ENCODE results near the gene CAMK1D.
"Not testable (repeated sequence)": the region's sequence is repeated elsewhere in the genome, so short reads cannot be mapped to it uniquely, and the experiment has no call there.

CAMK1D gene

DNA sequence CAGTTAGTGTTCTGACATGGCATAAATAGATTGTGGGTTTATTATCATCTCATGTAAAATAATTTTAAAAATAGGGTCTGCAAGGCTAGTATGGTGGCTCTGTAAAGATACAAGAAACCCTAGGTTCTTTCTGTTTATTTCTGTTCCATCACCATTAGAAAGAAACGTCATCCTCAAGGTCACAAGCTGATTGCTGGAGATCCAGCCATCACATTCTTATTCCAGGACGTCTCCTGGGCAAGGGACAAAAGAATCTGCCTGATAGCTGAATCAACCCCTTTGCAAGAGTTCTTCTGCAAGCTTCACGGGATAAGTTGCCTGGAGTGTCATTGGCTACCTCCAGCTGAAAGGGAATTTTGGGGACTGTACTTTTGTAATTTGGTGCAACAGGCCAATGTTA is 184.4 kb downstream of the CAMK1D start:
- DNase-seq, result no peak

DNA sequence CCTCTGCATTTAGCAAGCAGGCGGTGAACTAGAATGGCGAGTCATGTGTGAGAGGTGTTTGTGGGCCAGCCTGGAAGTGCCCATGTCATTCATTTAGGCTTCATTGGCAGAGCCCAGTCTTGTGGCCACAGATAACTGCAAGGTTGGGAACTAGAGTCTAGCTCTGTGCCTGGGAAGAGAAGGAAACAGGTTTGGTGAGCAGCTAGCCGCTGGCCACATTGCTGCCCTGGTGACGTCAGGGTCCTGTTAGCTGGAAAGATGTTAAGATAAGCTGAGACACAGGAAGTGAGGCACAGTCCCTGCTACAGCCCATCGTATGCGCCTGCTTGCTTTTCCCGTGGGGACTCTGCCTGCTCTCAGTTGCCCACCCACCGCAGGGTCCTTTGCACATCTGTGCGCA is 185.5 kb downstream of the CAMK1D start:
- DNase-seq, result no peak

DNA sequence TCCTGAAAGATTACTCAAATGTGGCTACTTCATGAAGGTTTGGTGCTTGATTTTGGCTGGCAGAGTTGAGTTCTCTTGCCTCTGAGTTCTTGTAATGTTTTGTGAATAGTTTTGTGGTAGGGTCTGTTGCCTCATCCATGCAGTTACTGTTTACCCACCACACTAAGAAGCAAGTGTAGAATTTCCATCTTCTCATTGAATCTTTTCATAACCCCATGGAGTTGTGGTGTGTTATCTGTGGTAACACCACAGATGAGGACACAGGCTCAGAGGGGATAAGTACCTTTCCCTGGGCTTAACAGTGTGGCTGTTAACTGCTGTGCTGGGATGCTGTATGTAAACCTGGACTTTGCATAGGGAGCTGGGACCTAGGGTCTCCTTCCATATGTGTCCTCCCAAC is 186.3 kb downstream of the CAMK1D start:
- DNase-seq, result no peak

DNA sequence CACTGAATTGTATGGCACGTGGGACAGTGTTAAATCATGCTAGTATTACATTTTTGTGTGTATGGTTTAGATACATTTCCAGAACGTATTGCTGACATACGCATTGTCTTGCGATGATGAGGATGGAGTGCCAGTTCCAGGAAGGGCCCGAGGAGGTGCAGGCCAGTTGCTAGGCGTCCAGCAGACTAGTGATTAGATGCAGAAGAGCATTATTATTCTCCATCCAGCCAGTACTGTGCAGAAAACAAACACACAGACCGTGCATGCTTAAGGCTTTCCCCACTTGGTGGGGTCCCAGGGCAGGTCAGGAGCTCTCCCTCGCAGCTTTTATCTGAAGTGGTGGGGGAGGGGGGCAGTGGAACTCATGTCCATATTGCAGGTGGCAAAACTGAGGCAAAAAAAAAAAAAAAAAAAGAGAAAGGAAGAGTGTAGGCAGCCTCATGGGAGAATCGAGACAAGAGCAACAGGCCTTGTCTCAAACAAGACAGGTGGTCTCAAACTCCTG is 189.2 kb downstream of the CAMK1D start:
- no peak for DNase-seq

DNA sequence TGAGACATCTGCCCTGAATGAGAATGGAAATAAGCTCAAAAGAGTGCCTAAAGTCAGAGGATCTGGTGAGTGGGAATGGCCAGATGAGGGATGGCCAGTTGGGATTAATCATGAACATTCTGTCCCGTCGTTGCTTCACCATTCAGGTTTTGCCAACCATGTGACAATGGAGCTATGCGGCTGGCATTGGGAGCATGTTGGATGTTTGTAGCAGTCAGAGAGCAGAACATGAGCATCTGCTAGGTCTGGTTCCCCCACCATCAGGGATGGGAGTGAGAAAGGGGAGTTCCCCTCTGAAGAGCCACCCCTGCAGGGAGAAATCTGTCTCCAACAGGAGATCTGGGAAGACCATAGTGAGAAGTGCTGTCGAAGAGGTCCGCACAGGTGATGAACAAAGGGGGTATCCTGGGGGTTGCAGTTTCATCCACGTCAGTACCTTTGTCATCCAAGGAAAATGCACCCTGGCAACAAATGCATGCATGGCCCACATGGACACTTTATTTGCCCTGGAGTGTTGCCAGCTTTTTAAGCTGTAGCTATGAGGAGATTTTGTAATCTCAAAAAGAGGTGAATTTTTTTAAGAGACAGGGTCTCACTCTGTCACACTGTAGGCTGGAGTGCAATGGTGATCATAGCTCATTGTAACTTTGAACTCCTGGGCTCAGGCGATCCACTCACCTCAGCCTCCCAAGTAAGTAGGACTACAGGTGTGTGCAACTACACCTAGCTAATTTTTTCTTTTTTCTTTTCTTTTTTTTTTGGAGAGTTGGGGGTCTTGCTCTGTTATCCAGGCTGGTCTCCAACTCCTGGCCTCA is 190.2 kb downstream of the CAMK1D start:
- no peak for DNase-seq

DNA sequence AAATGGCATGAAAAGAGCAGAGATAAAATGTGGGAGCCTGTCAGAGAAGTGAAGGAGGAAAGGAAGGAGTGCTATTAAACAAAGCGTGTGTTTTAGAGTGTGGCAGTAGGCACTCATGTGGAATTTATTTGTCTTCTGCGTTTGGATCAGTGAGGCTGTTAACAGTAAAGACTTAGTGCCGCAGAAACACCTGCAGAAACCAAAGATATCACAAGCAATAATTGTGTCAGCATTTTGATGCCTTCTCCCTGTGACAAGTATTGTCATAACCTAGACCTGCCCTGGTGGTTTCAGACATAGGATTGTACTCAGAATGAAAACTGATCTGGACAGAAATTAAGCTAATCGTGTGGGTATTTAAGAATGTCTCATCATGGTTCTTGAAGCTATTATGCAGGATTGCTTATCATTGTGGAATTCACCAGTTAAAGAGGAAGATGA is 191.0 kb downstream of the CAMK1D start:
- DNase-seq, result no peak

DNA sequence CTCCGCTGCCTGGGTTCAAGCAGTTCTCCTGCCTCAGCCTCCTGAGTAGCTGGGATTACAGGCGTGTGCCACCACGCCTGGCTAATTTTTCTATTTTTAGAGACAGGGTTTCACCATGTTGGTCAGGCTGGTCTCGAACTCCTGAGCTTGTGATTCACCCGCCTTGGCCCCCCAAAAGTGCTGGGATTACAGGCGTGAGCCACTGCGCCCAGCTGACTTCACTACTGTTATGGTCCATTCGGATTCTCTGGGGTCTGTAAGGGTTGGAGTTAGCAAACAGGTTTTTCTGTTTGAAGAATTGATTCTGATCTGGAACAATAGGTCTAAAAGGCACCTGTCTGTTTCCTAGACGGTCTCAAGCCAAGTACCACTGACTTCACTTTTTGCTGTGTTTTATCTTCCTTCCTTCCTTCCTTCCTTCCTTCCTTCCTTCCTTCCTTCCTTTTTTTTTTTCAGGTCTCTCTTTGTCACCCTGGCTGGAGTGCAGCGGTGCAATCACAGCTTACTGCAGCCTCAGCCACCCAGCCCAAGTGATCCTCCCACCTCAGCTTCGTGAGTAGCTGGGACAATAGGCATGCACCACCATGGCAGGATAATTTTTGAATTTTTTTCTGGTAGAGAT is 192.2 kb downstream of the CAMK1D start:
- DNase-seq, result no peak

DNA sequence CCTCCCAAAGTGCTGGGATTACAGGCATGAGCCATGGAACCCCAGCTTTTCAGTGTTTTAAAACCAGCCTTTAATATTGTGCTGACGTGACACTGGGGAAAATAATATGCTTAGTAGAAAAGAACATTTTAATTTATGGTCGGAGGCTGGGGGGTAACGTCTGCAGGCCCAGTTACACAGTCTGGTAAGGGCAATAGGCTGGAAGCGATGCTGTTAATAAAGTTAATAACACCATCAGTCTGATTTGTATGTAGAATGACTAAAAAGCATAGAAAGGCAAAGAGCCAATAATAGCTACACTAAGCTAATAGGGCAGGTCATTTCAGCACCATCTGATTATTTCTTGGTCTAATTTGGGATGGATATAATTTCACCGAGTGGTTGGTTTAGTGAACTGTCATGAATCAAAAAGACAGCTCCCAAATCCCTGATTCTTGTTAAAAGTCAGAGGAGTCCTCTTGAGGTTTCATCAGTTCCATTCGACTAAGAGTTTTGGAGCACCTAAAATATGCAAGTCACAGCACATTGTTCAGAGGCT is 192.9 kb downstream of the CAMK1D start:
- no peak for DNase-seq

DNA sequence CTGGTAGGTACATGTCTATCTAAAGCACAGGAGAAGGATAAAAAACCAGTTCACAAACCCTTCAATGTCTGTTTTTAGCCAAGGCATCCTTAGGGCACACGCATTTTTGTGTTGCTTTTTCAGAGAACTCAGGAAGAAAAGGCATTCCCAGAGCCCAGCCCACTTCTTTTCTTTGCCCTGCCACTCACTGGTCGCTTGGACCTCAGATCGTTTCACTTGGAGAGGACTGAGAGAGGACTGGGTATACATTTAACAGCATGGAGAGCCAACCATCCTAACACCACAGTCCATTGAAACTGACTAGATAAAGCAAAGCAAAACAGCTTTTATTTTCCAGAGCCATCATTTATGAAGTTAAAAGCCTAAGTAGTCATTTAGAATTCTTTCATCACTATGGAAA is 194.2 kb downstream of the CAMK1D start:
- no peak for DNase-seq

DNA sequence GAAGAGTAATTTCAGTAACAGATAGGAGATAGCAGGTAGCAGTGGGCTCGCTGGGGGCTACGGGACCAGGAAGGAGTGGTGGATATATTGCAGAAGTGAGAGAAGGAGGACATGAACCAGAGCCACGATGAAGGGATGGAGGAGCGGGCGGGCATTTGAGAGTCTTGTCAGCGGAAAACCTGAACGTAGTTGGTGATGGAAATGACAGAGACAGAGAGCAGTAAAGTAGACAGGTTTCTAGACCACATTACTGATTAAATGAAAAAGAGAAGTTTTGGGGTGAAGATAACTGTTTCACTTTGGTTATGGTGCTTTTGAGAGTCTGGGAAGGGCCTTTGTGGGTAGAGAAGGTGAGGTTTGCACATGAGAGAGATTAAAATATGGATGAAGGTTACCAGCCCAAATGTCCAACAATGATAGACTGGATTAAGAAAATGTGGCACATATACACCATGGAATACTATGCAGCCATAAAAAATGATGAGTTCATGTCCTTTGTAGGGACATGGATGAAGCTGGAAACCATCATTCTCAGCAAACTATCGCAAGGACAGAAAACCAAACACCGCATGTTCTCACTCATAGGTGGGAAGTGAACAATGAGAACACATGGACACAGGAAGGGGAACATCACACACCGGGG is 196.9 kb downstream of the CAMK1D start:
- DNase-seq, result not testable (repeated sequence)

DNA sequence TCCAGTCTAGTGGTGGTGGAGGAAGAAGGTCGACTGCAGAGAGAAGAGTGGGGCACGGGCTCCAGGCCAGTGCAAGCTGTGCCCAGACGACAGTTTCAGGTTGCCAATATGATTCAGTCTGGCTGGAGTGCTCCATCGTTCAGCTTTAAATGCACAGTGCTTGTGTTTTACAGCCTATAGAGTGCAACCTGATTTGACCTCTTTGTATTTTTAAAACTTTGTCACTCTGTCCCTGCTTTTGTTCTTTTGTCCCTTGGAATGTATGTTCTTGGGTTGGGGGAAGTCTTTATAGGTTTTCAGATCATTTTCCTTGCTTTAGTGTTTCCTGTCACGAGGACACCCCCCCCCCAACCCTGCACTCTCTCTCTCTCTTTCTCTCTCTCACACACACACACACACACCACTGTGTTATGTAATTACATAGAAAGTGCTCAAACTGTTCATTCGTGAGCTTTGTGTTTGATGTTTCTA is 198.0 kb downstream of the CAMK1D start:
- no peak for DNase-seq

DNA sequence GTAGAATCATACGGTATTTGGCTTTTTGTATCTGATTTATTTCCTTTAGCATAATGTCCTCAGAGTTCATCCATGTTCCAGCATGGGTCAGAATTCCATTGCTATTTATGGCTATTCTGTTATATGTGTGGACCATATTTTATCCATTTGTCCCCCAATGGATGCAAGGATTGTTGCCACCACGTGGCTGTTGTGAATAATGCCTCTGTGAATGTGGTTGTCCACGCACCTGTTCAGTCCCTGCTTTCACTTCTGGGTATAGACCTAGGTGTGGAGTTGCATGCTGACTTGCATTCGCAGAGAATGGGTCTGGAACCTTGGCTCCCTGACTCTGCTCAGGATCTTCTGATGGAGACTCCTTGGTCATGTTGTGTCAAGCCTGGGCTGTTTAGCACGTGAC is 199.9 kb downstream of the CAMK1D start:
- no peak for DNase-seq

DNA sequence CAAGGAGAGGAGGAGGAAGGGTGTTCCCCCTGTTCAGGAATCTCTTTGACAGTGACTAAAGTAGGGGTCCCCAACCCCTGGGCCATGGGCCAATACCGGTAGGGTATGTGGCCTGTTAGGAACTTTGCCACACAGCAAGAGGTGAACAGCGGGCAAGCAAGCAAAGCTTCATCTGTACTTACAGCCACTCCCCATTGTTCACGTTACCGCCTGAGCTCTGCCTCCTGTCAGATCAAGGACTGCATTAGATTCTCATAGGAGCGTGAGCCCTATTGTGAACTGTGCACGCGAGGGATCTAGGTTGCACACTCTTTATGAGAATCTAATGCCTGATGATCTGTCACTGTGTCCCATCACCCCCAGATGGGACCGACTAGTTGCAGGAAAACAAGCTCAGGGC is 201.6 kb downstream of the CAMK1D start:
- no peak for DNase-seq

DNA sequence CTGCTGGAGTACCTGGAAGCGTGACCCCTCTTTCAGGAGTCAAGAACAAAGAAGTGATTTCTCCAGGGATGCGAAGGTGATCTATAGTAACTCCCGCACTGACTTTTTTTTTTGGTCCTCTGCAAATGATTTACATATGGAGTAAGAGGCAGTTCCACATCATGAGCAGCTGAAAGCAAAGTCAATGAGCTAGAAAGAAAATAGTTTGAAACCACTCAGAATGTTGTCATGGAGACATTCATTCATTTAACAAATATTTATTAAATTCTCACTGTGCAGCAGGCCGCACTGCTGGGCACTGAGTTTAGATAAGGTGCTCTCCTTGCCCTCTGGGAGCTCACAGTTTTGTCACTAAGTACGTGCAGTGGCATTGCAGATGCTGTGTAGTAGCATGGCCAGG is 206.7 kb downstream of the CAMK1D start:
- DNase-seq, result no peak

DNA sequence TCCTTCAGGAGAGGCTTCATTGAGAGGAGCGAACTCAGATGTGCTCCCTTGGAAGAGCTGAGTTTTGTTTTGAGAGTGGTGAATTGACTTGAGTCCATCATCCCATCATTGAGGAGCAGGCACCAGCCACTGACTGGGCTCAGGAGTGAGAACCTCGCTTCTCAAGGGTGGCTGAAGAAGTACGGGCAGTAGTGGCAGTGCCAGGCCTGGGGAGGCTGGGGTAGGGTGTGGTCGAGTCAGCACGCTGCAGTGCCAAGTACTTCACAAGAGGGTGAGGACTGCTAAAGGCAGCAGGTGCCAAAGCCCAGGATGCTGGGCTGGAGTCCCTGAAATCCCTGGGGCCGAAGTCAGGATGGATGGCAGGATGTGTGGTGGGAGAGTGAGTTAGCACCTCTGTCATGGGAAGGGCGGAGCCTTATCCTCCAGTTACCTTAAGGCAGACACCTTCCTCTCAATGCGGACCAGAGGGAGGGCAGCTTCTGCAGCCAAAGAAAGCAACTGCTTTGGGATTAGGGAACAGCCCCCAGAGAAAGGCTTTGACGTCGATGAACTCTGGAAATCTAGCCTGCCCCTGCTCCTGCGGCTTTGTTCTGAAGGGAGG is 210.3 kb downstream of the CAMK1D start:
- DNase-seq, result no peak

DNA sequence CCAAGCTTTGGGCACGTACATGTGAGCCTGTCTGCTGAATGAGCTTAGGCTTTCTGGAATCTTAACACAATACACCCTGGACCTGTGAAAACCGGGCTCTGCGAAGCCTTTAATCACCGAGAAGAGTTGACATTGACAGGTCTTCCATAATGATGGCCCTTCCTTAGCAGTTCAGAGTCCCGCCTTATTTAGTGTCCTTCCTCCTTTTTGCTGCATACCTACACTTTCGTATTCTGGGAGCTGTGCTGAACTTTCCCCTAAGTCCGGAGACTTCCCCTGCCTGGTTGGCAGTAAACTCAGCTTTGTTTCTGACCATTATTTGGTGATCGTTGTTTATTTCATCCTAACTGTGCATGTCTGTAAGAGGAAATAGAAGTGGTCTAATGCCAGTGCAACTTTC is 212.0 kb downstream of the CAMK1D start:
- DNase-seq, result no peak

DNA sequence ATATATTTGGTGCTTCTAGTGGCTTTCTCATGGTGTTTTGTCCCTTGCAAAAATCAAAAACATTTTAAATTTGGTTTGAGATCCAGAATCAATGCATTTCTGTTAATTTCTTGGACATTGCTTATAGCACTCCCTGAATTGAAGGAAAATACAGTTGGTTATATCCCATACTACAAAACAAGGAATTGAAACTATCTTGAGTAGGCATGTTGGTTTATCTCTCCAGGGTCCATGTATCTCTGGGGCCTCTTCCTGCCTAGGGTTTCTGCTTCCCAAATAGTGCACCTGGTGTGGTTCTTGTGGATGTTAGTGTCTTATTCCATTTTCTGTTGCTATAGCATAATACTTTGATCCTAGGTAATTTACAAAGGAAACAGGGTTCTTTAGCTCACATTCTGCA is 212.4 kb downstream of the CAMK1D start:
- DNase-seq, result no peak

DNA sequence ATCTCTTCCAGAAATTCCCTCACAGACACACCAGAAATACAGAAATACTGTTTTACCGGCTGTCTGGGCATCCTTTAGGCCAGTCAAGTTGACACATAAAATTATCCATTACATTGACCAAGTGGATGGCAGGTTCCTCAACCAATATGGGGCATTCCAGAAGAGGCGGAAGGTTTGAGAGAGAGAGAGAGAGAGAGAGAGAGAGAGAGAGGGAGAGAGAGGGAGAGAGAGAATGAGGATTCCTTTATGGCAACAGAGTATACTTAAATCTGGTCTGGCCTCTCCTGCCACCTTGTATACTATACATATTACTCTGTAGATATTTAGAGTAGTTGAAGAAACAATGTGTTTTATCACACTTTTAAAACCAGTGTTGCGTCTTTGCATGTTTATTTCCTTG is 214.1 kb downstream of the CAMK1D start:
- no peak for DNase-seq

DNA sequence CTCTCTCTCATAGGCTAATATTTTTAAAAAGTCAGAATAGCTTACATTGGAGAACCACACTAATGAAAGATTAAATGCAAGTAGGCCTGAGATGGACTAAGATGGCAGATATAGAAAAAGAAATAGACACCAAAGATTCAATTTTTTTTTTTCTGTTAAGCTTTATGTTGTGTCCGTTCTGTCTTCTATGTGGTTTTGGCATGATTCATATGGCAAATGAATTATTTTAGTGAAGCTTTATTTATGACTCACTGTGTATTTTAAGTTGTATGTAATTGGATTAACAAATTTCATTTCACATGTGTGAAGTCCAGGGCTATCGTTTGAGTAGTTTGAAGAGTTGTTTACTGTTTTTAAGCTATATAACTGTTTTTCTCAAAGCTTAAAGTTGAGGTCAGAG is 214.8 kb downstream of the CAMK1D start:
- DNase-seq, result no peak

DNA sequence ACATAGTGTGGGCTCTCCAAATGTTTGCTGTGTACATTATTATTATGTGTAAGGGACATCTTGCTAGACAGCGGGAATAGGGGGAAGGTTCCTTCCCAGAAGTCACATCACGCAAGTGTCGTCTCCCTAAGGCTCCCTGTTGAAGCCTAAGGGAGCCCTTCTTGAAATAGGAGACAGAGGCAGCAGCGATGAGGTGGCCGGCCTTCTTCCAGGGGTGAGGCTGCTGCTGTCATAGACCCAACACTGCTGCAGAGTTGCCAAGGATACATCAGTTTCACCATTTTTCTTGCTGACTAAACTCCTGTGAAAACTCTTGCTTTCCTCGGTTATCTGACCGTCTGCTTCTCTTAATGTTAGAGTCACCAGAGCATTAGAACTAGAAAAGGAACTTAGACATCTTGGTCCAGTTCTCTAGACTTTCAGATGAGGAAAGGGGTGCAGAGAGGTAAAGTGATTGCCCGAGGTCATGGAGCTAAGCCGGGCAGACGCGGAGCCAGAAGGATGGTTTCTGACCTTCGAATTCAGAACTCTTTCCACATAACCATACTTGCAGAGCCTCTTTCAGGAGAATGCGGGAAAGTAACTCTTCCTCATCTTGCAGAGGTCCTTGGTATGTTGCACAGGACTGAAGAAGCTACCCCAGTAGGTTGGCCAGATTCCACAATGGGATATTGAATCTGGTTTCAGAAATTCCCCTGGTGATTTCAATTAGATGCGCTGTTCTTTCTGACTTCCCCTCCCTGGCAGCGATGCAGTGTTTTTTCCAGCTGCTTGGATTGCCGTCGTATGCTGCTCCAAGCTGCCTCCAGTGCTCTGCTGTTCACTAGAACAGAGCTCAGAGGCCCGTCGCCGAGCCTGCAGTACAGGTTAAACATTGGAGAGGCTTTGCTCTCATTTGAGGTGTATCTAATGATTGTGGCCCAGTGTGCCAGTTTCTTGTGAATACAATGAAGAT is 217.1 kb downstream of the CAMK1D start:
- no peak for DNase-seq

DNA sequence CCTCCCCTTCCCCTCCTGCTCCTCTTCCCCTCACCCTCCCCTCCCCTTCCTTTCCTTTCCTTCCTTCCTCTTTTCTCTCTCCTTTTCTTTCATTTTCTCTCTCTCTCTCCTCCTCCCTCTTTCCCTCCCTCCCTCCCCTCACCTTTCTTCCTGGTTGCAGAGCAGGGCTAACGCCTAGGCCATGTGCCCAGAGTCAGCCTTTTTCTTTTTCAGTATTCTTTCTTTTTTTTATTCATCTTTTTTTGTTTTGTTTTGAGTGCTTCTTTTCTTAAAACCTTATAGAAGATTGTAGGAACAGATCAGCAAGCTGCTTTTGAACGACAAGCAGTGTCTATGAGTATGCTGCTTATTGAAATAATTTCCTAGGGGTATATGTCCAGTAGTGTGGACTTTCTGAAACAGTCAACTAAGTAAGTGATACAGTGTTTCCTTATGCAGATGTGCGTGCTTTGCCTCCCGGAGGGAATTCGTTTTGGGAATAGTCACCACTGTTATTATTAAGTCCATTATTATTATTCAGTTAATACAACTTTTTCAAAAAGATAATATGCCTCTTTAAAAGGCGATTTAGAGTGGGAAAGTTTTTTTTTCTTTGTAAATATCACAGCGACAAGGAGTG is 219.2 kb downstream of the CAMK1D start:
- DNase-seq, result no peak

DNA sequence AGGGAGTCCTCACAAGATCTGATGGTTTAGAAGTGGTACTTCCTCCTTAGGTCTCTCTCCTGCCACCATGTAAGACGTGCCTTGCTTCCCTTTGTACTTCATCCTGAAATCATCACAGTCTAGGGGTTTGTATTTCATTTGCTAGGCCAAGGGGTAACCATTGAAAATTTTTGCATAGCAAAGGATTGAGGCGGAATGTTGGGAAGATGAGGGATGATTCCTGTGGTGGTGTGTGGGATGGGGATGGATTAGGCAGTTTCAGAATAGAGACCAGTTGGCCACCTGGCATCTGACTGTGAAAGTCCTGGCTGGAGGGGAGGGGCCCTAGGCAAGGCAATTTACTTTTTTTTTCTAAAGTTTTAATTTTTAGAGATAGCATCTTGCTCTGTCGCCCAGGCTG is 222.9 kb downstream of the CAMK1D start:
- DNase-seq, result no peak
